SU-DHL-6 (cell line): ENCODE results near the gene PALB2.

Source experiments
- EZH2phosphoT487 ChIP-seq: fragments of 200-600 bp; sonication (generic), shearing (Covaris generic); conservative IDR thresholded peaks from 2 replicates; pipeline ENCODE4 v1.6.1; 2018; ENCODE audit warnings: mild to moderate bottlenecking, antibody characterized with exemption, low read length, moderate library complexity, mixed read lengths
- TF ChIP-seq, protein P1 (sequence below): fragments of 200-600 bp; sonication (generic); IDR thresholded peaks from one replicate; pipeline ENCODE4 v1.5.1; 2017; ENCODE audit warnings: antibody characterized with exemption, mild to moderate bottlenecking, low read length, moderate library complexity; ENCODE audit not compliant: insufficient read depth, poor library complexity, severe bottlenecking

DNA sequence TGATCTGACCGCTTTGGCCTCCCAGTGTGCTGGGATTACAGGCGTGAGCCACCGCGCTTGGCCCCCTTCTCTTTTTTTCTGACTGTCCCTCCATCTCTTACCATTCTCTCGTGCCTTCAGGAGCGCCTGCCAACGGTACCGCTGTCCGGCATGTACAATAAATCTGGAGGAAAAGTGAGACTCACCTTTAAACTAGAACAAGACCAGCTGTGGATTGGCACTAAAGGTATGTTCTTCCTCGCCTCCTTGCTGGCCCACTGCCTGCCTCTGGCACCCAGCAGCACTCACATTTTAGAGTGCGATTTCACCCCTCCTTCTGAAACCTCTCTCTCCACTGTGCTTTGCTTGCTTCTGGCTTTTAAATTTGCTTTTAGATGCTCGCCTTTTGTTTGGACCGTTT, 78.6 kb downstream of the PALB2 start:
- TF ChIP-seq, protein P1, sequence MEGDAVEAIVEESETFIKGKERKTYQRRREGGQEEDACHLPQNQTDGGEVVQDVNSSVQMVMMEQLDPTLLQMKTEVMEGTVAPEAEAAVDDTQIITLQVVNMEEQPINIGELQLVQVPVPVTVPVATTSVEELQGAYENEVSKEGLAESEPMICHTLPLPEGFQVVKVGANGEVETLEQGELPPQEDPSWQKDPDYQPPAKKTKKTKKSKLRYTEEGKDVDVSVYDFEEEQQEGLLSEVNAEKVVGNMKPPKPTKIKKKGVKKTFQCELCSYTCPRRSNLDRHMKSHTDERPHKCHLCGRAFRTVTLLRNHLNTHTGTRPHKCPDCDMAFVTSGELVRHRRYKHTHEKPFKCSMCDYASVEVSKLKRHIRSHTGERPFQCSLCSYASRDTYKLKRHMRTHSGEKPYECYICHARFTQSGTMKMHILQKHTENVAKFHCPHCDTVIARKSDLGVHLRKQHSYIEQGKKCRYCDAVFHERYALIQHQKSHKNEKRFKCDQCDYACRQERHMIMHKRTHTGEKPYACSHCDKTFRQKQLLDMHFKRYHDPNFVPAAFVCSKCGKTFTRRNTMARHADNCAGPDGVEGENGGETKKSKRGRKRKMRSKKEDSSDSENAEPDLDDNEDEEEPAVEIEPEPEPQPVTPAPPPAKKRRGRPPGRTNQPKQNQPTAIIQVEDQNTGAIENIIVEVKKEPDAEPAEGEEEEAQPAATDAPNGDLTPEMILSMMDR = no peak
- TF ChIP-seq EZH2phosphoT487 = no peak
